ENCODE data around the gene NACC1. TPM values are rescaled to one million over a fixed set of nuclear protein-coding genes. Genes with fewer than 3 reads are reported as not detected.

NACC1 gene
- total and polyA plus RNA-seq, 2 of the 8 experiments (the other 6 are each of a cell fraction or from before 2014, with no cell fraction given): 234 to 301 TPM

DNA sequence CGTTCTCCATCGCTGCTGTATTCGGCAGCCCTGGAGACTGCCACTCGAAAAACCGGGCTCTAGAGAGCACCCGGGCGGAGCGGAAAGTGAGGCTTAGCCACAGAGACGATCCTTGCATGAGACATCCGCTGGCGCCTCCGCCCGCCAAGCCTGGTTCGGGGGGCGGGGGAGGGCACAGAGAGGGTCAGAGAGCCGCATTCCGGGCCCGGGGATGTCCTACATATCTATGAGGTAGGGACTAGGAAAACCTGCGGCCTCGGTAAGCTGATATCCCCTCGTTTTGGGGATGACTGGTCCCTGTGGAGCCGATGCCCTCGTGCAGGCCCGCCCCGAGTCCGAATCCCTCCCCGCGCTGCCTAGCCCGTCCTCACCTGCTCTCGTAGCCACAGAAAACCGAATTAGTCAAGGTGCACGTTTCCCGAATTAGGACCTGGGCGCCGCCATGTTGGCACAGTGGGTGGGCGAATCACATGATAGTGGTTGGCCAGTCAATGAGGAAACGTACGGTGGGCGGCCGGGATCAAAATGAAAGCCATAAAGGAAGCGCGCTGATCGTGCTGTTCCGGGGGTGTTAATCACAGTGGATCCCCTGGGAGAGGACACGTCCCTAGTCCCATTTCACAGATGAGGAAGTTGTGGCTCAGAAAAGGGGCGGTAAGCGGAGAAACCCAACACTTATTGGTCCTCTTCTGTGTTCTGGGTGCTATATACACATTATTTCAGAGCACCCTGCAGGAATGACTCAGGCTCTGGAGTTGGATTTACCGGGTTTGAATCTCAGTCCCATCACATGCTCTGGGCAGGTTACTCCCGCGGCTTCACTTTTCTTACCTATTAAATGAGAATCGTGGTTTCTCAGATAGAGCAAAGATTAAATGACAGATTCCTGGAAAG, 1.5 kb upstream of the NACC1 start, which contains the start of gene TRMT1:
TRMT1 (minus strand) TSS at position 459 of the 894 bp plus-strand sequence; CDS start at position 118, 341 bp downstream.
- no peak within 1 kb of the TSS for H3K18ac ChIP-seq (ENCODE audit: extremely low read depth, low read length)
- H3K9me3 ChIP-seq (ENCODE audit: insufficient read depth in 2 of 2, low read depth in 1 of 2, low read length in 1 of 2): no peaks in the 10 kb centered on the region
- peak; percentile 73 to 97 for DNase-seq (ENCODE audit: low read depth in 1 of 2, low spot score in 2 of 2)
- CTCF ChIA-PET (ENCODE audit: partially characterized antibody): interaction anchor here (1.0 to 1.4 kb wide), 2 partner anchors 12 to 15 kb away, joined by 3 to 4 read pairs; no protein-coding TSS in a partner anchor
- peaks cover 5 to 14% (median 10%) of the 10 kb centered on the region in 4 experiments; a peak in 6 of 8 replicates for H3K36me3 ChIP-seq (ENCODE audit: control insufficient read depth in 2 of 4, insufficient read depth in 4 of 4, low read length in 3 of 4)
- peaks cover 14 to 28% (median 23%) of the 10 kb centered on the region in 4 experiments for H3K4me1 ChIP-seq (replicated peaks in 1 of 4; ENCODE audit: control insufficient read depth in 3 of 4, insufficient read depth in 4 of 4, low read length in 3 of 4)
- WGBS, 2 experiments (ENCODE audit: extremely low coverage in 1 of 2, insufficient coverage in 1 of 2, insufficient read length in 1 of 2, insufficient replicate concordance in 2 of 2, low coverage in 1 of 2, low lambda C conversion rate in 2 of 2, missing lambda C conversion rate in 1 of 2): 2% methylated on average over 44 of the region's 51 CpGs; no CpG with 5 or more reads in 1 of the 2 experiments
- no peak for FAIRE-seq
- no peak within 1 kb of the TSS for H2BK12ac ChIP-seq (ENCODE audit: low read depth, low read length)
- H3K23me2 ChIP-seq (ENCODE audit: low read depth, low read length): peaks cover 8% of the 10 kb centered on the region; the same call in 1 of the 2 replicates
- peak within 1 kb of the TSS; percentile 80 to 96 (median 90) for H3K4me3 ChIP-seq (ENCODE audit: extremely low read depth in 1 of 4, insufficient read depth in 2 of 4, low read depth in 3 of 4, low read length in 4 of 4)
- H3K9ac ChIP-seq (replicated peaks in 1 of 4; ENCODE audit: extremely low read depth in 1 of 4, low read depth in 3 of 4, low read length in 3 of 4): peak within 1 kb of the TSS; percentile 92 to 98 (median 94)
- no peak within 1 kb of the TSS for H3K23ac ChIP-seq (ENCODE audit: insufficient read length)
- H3K79me2 ChIP-seq (ENCODE audit: control insufficient read depth in 1 of 2, insufficient read depth in 2 of 2, low read length in 2 of 2): peaks cover 32 to 47% of the 10 kb centered on the region in 2 experiments
- no peak within 1 kb of the TSS for H2AFZ ChIP-seq (ENCODE audit: low read length)
- H3K14ac ChIP-seq (ENCODE audit: insufficient read length): no peak within 1 kb of the TSS
- H2BK15ac ChIP-seq (ENCODE audit: low read length): no peak within 1 kb of the TSS
- no peak within 1 kb of the TSS for H2BK20ac ChIP-seq (ENCODE audit: low read length)
- H3K4ac ChIP-seq (replicated peaks; ENCODE audit: insufficient read length, low read depth, low read length): peak within 1 kb of the TSS; percentile 60
- H3K79me1 ChIP-seq (ENCODE audit: low read depth, low read length): peaks cover 24% of the 10 kb centered on the region
- H2BK120ac ChIP-seq (replicated peaks; ENCODE audit: low read depth, low read length): no peak within 1 kb of the TSS
- no peaks in the 10 kb centered on the region for H3K27me3 ChIP-seq (replicated peaks in 1 of 4; ENCODE audit: control insufficient read depth in 3 of 4, extremely low read depth in 1 of 4, insufficient read depth in 3 of 4, low read length in 3 of 4)
- peak within 1 kb of the TSS; percentile 81 for H4K91ac ChIP-seq (replicated peaks; ENCODE audit: insufficient read length, low read length)
- H2BK5ac ChIP-seq (ENCODE audit: low read depth, low read length): peak within 1 kb of the TSS; percentile 85
- POLR2A ChIA-PET (ENCODE audit: partially characterized antibody): interaction anchor here (0.8 to 19.5 kb wide), 10 partner anchors 12 to 226 kb away, joined by 3 to 228 read pairs (median 26); partner anchors contain the start of genes GCDH, IER2, LYL1 and STX10
- peak within 1 kb of the TSS; percentile 88 for H3K27ac ChIP-seq (ENCODE audit: low read depth, low read length)
- peaks cover 25 to 27% of the 10 kb centered on the region in 2 experiments for H4K20me1 ChIP-seq (replicated peaks in 1 of 2; ENCODE audit: control insufficient read depth in 1 of 2, insufficient read depth in 2 of 2, low read length in 2 of 2)
- peak within 1 kb of the TSS; percentile 68 to 86 for H3K4me2 ChIP-seq (ENCODE audit: insufficient read depth in 1 of 2, low read depth in 2 of 2, low read length in 2 of 2)
- peak within 1 kb of the TSS; percentile 21 for H3K56ac ChIP-seq (replicated peaks; ENCODE audit: insufficient read length, low read depth, low read length)
- peak within 1 kb of the TSS; percentile 98; the same call in 1 of the 2 replicates for H4K8ac ChIP-seq (ENCODE audit: extremely low read depth, insufficient read depth, low read length)
- peak within 1 kb of the TSS; percentile 57 for H4K5ac ChIP-seq (ENCODE audit: insufficient read length, low read depth, low read length)
- H2AK5ac ChIP-seq (ENCODE audit: low read depth, low read length): no peak within 1 kb of the TSS
- TF ChIP-seq, protein P1, sequence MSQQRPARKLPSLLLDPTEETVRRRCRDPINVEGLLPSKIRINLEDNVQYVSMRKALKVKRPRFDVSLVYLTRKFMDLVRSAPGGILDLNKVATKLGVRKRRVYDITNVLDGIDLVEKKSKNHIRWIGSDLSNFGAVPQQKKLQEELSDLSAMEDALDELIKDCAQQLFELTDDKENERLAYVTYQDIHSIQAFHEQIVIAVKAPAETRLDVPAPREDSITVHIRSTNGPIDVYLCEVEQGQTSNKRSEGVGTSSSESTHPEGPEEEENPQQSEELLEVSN (IDR thresholded peaks at IDR 0.05): no peak
- TF ChIP-seq NRF1 (IDR thresholded peaks at IDR 0.05; ENCODE audit: low read depth, low read length) (no peak), TAF7 (optimal IDR thresholded peaks at IDR 0.05; ENCODE audit: borderline replicate concordance, low read depth, low read length) (peak; percentile 84), SRF (IDR thresholded peaks at IDR 0.05; ENCODE audit: low read depth, low read length) (no peak), TAF1 (IDR thresholded peaks at IDR 0.05; ENCODE audit: low read depth, low read length) (peak; percentile 90), TBP (IDR thresholded peaks at IDR 0.05; ENCODE audit: low read depth, low read length) (peak; percentile 73; the same call in 1 of the 2 replicates), SAP30 (IDR thresholded peaks at IDR 0.05; ENCODE audit: insufficient read depth, insufficient replicate concordance, low read length) (peak; percentile 94), SIX5 (IDR thresholded peaks at IDR 0.05; ENCODE audit: low read depth, low read length) (no peak; the same call in 1 of the 2 replicates), MAFK (IDR thresholded peaks at IDR 0.05; ENCODE audit: low read depth, low read length) (peak; percentile 70; the same call in 1 of the 2 replicates), JUND (IDR thresholded peaks at IDR 0.05; ENCODE audit: low read length) (no peak), CHD2 (IDR thresholded peaks at IDR 0.05; ENCODE audit: low read length) (no peak)

Measured in H1 (cell line).